GM21515 (cell line): ENCODE measurements around the gene CISH.

Source experiments
- ATAC-seq: cut with Tn5 transposase; IDR thresholded peaks from one replicate; pipeline ENCODE4 v1.9.1; 2021; ENCODE audit not compliant: unreplicated experiment

Gene CISH

DNA sequence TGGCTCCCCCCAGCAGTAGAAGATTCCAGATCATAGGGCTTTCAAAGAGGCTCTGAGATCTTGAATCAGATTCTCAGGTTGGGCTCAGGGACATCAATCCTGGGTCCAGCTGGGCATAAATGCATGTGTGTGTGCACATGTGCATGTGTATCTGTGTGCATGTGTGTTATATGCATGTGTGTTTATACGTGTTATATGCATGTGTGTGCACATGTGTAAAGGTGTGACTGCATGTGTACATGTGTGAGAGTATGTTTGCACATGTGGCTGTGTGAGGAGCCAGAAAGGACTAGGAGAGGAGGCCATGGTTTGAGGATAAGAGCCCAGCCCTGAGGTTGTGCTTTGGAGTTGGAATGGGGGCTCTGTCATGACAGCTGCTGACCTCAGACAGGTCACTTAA, 3.6 kb upstream of the CISH start:
- no peak for ATAC-seq

DNA sequence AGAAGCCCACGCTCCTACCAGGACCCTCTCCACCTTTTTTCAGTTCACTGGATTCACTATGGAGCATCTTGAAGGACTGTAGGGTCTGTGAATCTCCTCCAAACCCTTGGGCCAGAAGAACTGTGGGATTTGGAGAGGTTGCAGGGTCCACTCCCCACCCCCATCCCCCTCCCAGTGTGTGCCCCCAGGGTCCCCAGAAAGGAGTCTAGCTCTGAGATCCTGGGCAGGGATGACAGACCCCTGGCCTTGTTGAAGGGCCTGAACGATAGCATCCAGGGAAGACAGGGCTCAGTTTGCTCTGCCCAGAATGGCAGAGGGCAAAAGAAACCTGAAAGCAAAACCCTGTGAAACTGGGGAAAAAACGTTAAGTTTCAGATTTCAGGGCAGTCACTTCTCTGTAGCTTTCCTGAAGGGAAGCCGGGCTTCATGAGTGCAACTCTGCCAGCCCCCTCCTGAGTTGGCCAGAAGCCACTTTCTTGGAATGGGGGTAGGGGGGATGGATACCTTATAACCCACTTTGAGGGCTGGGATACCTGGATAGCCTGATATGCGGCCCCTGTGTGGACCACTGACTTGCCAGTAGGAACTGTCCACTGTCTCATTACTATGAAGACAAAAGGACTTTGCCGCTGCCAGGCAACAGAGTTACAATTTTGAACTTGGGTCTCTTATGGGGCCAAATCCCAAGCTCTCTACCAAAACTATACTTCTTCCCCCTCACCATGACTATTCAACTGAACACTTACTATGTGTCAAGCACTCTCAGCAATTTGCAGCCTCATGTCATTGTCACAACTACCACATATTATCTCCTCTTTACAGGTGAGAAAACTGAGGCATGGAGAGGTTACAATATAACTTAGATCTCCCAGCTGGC, 1.6 kb upstream of the CISH start:
- ATAC-seq, result no peak

DNA sequence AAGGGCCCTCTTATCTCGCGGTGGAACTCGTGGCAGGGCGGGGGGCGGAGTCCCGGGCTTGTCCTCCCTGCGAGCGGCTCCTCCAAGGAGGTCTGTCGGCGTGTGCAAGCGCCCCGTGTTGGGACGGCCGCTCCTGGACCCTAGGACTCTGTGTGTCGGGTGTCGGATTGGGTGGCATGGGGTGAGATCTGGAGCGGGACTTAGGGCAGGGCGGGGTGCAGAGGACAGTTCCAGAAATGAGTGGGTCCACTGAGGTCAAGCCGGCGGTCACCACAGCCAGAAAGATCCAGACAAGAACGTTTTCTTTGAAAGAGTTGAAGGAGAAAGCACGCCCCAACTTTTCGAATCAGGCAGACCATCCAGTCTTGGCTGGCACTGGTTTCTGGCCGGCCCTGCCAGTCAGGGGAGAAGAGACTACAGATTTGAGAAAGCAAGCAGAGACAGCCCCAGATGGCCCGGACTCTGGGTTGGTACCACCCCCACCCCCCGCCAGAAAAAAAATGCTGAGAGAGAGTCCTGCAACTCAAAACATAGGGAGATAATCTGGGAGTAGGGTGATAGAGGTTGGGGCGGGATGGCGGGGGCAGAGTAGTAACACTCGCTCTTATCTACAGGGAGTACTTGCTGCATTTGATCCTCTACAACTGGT, 784 bp upstream of the CISH start:
- peak; percentile 6 for ATAC-seq

DNA sequence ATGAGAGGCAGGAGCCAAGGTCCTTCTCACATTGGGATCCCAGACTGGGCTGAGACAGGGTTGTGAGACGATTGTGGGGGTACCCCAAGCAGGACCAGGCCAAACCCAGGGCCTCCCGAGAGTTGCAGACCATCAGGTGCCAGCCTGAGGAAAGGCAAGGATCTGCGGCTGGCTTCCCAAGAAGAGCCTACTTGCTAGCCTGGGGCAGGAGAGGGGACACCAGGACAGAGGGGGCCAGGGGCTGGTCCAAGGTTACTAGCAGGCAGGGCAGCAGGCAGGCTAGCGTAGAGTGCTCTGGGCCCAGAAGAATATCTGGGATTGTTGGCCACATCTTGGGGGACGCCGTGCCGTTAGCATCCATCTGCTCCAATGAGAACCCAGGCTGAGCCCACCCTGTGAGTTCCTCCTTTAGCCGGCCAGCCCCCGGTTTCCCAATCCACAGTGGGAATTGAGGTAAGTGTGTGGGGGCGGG, 546 bp downstream of the CISH start:
- ATAC-seq, result no peak

DNA sequence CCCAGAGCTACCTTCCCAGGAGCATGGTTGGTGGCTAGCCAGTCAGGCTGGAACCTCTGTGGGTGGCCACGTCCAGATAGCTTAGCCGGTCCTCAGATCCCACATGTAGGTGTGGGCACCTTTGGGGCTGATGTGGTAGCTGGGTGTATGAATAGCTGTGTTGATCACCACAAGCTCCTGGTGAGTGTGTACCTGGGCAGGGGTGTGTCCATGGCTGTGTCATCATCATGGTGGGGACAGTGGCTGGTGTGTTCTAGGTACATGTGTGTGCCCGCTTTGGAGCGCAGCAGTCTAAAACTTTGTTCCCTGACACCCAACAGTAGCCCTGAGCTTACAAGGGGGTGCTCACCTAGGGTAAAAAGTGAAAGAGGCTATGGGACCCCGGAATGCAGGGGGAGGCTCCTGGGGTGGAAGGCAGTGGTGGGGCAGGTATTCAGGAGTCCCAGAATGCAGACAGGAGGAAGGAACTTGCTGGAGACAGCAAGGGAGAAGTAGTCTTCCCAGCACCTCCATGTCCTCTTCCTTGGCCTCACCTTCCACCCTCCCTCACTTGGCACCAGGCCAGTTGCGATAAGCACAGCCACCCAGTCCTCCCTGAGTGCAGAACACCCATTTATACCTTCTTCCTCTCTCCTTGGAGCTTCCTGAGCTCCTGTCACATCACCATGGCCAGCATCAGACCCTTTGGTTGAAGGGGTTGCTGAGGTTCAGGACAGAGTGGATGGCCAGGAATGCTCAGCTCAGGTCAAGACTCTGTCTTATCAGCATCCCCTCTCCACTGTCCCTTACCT, 1.2 kb downstream of the CISH start:
- ATAC-seq, result no peak

DNA sequence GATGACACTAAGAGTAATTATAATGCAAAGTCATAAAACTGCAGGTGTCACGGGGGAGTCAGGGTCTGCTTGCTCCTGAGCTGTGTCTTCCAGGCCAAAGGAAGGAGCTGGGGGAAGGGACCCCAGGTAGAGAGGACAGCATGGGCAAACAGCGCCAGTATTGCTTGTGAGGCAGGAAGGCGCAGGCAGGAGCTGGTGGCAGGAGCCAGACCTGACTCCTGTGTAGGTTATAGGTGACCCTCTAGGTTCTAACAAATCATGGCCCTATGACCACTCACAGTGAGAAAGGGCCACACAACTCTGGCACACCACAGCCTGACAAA, 1.9 kb downstream of the CISH start:
- no peak for ATAC-seq

DNA sequence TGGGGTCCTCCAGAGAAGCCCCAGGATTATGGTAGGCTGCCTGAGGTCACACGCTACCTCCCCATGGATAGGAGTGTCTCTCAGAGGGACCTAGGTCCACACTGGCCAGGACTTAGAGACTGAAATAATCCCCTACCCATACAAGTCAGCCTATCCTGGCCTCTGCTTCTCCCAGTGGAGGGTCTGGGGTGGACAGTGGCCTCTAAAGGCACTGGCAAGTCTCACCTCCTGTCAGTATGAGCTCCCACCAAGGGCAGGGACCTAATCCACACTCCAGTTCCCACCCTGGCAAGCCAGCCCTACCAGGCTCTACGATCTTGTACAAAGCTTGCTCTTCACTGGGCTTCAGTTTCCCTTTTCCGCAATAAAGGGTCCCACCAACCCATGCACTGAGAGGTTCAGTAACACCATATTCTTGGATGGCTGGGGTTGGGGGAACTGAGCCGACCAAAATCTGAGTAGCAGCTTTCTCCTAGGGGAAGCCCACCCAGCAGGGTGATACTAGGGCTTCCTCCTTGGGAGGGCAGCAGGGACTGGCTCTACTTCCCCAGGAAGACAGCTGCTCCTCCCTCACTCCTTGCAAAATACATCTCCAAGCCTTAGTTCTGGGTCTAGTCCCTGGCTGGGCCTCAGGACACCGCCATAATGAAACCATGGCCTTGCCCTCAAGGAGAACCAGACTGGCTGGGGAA, 2.4 kb downstream of the CISH start:
- no peak for ATAC-seq

DNA sequence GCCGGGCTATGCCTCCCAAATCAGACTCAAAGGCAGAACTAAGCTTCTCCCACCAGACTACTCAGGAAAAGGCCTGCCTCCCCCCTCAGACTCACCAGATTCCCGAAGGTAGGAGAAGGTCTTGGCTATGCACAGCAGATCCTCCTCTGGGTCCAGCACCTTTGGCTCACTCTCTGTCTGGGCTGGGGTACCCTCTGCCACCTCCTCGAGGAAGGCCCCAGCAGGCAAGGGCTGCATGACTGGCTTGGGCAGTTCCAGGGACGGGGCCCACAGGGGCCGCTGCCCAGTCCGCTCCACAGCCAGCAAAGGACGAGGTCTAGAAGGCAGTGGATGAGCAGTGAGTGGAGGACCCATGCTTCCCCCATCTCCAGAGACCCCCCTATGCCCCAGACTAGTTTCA, 3.3 kb downstream of the CISH start:
- ATAC-seq, result no peak

DNA sequence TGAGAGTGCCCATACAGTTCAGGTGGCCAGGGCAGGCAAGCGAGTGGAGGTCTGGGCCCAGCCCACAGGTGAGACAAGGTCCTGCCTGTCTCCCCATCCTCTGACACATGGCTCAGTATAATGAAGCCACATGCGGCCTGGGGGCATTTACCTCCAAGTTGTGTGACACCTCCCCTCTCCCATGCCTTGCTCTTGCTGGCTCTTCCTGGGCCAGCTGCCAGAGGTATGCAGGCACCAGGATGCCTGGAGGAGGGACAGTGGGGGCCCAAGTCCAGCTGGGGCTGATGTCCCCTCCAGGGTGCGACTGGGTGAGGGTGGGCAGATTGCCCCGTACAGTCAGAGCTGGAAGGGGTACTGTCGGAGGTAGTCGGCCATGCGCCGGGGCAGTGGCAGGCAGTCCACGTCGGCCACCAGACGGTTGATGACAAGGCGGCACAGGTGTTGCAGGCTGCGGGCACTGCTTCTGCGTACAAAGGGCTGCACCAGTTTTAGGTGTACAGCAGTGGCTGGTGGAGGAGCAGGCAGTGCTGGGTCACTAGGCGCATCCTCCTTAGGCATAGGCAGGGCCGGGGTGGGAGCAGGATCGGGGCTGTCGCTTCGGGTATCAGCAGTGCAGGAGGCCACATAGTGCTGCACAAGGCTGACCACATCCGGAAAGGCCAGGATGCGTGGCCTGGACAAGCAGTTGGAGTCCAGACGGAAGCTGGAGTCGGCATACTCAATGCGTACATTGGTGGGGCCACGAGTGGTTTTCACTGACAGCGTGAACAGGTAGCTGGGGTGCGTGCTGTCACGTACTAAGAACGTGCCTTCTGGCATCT, 4.1 kb downstream of the CISH start:
- no peak for ATAC-seq

DNA sequence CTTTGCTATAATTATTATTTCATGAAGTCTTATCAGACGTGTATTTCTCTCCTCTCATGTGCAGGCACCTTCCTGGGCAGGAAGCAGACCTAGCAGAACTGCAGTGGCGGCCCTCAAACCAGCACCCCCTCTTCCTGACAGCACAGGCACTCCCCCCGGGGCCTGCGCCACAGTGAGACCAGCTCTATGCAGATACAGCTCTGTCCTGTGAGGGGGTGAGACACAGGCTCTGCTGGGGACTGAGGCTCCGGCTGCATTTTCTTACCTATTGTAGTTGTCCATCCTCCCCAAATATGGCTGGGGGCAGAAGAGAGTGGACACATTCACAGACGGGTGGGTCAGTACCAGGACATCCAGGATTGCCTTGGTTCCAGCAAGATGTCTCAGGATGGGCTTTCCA, 5.0 kb downstream of the CISH start:
- ATAC-seq, result no peak

DNA sequence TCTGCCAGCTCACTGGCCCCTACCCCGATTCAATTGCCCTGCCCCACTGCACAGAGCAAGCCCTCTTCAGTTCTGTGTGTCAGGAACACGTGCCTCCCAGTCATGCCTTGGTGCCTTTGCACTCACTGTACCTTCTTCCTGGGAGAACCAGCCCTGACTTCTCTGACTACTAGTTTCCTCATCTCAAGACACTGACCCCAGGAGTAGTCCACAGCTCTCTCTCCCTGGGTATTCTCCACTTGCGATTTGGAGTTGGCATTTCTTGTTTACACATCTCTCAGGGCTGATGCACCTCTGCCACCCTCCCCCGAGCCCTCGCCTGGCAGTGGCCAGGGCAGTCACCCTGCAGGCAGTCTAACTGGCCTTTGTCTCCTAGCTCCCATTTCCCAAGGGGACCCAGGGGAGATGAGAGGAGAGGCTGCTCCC, 5.7 kb downstream of the CISH start:
- no peak for ATAC-seq

DNA sequence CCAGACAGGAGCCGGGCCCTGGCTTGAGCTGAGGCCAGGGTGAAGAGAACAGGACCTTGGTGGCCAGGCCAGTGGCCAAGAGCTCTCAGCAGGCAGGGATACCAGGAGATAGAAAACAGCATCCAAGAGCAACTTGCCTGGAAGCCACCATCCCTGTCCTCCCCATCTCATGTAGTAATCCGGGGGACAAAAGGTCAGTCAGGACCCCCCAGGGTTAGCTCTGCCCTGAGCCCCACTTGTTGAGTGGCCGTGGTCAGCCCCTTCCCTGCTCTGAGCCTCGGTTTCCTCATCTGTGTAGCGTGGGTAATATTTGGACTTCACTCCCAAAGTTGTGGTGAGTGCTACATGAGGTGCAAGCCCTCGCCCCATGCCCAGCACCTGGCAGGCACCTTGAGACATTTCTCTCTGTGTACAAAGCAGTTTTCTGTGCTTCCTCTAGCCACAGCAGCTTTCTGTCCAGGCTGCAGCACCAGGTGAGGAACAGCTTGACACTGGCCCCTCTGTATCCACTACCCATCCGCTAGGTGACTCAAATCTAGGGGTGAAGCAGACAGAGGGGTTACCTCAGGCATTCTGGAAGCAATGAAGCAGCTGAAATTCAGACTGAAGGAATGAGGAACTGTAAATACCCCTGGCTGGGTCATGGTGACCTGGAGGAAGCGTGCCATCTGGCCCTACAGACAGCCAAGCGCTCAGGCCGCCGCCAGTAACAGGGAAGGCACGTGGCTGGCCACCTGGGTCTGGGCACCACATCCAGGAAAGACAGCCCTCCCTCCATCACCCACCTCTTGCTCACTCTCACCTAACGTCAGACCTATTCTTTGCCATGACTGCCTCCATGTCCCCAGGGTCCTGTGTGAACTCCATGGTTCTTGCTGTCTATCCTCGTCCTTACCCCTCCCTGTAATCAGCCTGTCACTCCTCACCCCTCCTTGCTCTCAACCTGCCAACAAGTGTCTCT, 6.7 kb downstream of the CISH start:
- no peak for ATAC-seq

DNA sequence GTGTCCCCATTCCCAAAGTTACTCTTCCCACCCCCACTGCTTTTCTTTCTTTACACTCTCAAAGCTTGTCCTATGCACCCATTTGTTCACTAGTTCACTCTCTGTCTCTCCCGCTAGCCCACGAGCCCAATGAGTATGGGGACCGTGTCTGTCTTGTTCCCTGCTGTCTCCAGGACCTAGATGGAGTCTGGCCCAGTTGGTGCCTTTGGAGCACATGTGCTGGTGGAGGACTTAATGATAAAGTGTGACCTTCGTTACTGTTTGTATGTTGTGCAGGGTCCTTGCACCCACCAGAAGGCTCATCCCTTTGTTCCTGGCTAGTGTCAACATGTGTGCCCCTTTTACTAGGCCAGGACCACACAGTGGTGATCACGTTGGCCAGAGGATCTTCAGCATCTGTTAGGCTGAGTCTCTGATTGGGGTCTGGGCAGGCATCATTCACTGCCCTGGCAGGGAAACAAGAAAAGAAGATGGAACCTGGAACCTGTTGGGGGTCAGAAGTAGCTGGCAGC, 7.4 kb downstream of the CISH start:
- no peak for ATAC-seq

DNA sequence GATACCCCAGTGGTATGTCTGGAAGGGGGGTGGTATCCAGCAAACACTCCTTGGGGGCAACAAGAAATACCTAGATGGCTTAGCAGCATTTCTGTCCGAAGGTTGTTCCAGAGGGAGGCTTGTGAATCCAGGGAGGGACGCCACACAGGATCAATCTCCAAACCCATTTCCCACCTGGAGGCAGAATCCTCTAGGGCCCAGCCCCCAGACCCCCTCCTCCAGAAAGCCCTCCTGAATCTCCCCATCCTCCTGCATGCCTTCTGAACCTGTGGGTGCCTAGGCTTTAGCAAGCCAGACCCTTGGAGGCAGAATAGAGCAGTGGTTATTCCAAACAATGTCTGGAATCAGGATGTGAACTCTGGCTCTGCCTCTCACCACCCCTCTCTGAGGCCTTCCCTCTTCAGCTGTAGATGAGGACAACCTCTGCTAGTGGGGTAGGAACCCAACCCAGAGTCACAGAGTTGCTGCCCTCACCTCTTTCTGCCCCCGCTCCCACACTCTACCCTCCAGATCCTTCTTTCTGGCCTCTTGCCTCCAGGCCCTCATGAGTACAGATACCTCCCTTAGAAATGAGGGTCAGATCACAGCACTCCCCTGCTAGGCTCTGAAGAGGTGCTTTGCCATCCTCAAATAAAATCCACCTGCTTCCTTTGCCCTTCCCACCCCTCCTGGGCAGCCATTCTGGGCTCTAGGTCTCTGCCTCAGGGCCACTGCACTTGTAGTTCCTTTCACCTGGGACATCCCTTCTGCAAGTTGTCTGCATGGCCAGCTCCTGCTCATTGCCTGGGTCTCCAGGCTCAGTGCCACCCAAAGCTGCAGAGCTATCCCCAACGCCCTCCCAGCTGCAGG, 8.1 kb downstream of the CISH start:
- no peak for ATAC-seq

DNA sequence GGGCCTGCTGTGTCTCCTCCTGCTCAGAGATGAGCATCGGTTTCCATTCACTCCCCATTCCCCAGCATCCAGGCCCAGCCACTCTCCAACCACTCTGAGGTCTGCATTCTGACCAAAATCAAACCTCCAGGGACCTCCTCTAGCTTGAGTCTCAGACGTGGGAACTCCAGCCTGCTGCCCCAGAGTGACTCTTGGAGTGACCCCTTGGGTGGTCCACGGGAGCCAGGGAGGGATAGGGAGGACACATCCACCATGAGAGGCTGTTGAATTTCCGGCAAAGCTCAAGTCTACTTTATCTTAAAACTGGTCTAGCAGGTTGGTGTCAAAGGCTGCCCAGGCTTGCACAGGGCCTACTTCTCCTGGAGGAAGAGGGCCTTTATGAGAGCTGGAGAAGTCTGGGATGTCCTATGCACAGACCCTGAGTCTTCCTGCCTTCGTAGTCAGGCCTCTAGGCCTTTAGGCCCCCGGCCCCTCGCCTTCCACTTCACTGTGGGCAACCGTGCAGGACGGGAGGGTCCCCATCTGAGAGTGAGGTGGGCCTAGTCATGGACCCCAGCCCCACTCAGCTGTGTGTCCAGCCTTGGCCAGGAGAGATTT, 8.9 kb downstream of the CISH start:
- ATAC-seq, result no peak

DNA sequence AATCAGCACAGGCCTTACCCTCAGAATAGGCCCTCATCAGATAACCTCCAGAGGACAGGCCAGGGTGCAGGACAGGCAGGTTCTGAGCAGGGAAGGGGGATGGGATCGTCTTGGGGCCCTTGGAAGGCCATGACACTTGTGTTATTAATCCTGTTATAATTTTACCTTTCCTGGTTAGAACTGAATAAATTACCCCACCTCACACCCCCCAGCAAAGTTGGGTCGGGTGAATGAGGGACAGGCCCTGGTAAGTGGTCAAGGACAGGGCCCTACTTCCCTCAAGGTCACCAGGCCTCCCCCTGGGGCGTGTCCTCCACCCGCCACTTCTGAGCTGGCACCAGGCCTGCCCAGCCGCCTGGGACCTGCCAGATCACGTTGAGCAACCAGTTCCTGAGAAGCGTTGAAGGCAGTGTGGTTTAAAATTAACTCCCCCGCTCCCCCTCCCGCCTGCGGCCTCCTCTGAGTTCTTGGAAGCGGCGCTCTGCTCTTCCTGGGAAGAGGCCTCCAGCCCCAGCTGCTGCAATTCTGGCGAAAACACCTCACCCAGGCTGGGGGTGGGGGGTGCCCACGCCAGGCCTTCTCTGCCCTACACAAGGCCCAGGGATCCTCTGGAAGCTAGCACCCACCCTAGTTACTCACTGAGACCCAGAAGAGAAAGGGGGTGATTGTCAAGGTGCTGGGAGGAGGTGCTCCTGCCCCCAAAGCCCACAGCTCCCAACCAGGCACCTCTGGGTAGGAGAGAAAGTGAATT, 10.6 kb downstream of the CISH start:
- no peak for ATAC-seq

DNA sequence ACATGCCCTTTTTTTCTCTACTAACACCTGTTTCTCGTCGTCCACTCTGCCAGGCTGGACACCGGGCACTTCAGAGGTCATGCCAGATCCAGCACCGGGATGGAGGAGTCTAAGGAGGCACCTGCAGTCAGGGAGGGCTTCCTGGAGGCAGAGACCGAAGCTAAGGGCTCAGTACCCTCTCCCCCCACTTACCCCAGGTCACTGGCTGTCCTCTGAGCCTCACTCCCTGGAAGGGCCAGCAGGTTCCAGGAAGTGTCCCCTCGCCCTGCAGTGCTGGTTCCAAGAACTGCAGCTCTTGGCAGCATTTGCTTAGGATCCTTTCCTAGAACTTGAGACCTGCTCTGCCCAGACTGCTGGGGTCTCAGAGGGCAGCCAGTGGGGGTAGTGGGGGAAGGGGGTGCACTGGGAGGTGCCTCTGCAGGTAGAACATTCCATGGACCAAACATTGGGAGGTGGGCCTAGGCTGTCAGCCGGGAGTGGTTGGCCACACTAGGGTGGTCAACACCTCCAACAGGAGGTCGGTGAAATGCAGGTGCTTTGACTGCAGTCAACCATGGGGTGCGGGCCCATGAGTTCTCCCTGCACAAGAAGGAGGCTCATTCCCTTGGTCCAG, 11.3 kb downstream of the CISH start:
- no peak for ATAC-seq
